Stimulated activated naive CD8-positive, alpha-beta T cell treated with anti-CD3 and anti-CD28 coated beads, Interleukin-15, Interleukin-2, amounts not matched to agents 100 U/mL and 50 U/mL, for 24 hours (primary cell): ENCODE results near the gene AHNAK.

ENCODE experiments used
- ATAC-seq: fragments of 150-1000 bp; cut with Tn5 transposase; one replicate; pipeline ENCODE4 v1.10.0; 2021
- DNase-seq: peaks from one replicate; pipeline ENCODE4 v3.0.0; 2021

The AHNAK gene

DNA sequence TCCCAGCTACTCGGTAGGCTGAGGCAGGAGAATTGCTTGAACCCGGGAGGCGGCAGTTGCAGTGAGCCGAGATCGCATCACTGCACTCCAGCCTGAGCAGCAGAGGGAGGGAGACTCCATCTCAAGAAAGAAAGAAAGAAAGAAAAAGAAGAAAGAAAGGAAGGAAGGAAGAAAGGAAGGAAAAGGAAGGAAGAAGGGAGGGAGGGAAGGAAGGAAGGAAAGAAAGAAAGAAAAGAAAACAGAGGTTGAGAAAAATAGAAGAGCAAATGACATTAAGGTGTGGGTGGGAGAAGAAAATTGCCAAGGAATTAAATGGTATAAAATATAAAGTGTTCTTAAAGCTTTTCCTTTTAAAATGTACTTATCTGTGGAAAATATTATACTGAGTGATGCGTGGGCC lies 49.9 kb downstream of the AHNAK start:
- DNase-seq (no peak), ATAC-seq (no peak)

- ATAC-seq (no peak), DNase-seq (no peak)
These were observed 52.4 kb downstream of the AHNAK start for GRCh38 chr11:62494246-62494645.

DNA sequence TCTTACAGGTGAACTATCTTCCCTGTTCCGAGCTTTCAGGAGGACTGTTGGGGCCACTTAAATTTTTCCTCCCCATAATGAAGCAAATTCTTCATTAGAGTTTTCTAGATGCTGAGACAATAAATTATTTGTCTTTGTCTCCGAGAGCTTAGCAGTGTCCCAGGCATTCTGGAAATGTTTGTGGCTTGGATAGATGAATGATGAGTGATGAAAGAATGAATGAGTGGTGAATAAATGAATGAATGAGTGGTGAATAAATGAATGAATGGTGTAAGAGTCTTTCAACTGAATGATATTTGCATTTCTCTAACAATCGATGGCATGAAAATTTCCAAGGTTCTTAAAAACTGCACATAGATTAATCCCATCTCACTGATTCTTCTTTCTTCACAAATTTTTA lies 52.8 kb downstream of the AHNAK start:
- DNase-seq = no peak

GRCh38 chr11:62492586-62492985 lies 54.0 kb downstream of the AHNAK start:
- ATAC-seq (no peak), DNase-seq (no peak)

More for the DNA sequence above, 52.8 kb downstream of the AHNAK start:
- no peak for ATAC-seq

DNA sequence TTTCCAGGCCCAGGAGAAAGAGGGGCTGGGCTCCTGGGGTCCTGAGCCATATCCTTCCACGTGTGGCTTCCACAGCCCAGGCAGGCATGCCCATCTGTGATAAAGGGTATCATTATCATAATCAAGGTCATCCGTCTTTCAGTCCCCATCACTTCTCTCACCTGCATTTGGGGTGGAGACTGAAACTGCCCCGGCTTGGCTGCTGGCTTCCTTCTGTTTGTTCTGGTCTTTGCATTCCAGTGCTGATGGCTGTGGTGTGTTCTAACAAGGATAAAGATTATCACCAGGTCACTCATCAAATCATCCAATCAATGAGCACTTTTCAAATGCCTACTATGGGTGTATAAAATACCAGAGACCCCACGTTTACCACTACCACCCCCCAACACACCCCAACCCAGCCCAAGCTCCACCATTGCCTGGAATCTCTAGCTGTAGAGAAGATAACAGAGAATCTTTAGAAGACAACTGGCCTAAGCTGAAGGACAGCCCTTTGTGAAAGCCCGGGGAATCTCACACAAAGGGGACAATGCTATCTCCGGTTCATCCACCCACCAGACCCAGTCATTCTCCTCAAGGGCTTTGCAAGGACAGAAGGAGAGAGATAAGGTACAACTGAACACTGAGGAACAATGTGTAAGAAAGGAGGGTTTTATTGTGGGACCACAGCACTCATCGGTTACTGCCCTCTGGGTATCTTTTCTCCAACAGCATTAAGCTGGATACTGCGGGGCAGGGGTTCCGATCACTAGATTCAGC lies 54.9 kb downstream of the AHNAK start:
- no peak for DNase-seq
- no peak for ATAC-seq

- DNase-seq = no peak
- no peak for ATAC-seq
These were observed 57.4 kb downstream of the AHNAK start for GRCh38 chr11:62489204-62489603.

DNA sequence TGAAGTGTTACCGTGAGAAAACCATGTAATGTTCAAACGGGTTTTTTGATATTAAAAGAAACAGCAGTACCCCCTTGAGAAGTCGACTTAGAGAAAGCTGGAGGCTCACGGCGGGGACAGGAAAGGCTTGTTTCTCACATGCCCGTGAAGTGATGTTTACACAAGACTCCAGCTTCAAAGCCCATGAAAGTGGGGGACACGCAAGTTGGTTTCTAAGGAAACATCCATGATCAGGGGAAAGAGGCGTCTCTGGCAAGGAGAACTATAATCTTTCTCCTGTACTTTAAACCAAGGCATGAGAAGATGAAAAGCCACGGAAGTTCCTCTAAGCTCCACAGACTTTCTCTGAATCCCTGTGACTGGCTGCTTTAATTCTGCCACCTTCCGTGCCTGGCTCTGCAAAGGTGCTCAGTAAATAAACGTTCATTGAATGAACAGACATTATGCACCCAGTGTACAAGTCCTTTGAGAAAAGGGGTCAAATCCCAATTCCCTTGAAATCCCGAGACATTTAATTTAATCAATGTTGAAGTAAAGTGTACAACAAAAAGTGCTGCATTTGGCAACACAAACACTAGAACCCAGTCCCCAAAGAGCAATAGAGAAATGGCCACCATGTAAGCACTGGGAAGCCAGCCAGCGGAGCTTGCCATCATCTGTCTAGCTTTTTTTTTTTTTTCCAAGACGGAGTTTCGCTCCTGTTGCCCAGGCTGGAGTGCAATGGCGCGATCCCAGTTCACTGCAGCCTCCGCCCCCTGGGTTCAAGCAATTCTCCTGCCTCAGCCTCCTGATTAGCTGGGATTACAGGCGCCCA lies 58.7 kb downstream of the AHNAK start:
- ATAC-seq = no peak
- no peak for DNase-seq

- DNase-seq (no peak), ATAC-seq (no peak)
These were observed 59.5 kb downstream of the AHNAK start for GRCh38 chr11:62487136-62487535.

DNA sequence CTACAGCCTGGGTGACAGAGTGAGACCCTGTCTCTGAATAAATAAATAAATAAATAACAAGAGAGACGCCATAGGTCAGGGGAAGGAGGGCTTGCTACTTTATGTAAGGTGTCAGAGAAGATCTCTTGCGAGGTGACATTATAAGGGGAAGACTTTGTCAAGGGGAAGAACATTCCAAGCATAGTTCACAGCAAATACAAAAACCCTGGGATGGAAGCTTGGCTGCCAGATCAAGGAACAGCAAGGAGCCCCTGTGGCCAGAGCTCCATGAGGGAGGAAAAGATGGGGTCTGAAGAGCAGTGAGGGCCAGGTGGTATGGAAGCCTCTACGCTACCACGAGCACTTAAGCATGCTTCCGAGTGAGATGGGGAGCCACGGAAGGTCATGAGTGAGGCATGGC lies 62.3 kb downstream of the AHNAK start:
- DNase-seq (no peak), ATAC-seq (no peak)

DNA sequence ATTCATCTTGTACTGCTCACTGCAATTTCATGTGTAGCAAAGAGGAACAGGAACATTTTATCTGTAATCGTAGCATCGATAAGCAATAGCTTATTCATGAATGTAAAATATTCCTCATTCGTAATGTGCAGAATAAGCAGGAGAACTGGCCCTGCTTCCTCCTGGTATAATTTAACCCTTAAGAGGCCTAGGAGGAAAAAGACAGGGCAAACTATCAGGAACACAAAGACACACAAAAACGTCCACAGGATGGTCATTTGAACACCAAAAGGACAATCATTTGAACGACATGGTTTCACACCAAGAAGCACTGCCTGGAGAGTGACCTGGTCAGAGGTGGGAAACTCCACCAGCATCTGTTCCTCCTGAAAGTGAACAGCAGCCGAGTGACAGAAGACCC lies 63.9 kb downstream of the AHNAK start:
- ATAC-seq = no peak
- no peak for DNase-seq

GRCh38 chr11:62479631-62480201 lies 66.9 kb downstream of the AHNAK start:
- no peak for DNase-seq
- ATAC-seq = no peak

DNA sequence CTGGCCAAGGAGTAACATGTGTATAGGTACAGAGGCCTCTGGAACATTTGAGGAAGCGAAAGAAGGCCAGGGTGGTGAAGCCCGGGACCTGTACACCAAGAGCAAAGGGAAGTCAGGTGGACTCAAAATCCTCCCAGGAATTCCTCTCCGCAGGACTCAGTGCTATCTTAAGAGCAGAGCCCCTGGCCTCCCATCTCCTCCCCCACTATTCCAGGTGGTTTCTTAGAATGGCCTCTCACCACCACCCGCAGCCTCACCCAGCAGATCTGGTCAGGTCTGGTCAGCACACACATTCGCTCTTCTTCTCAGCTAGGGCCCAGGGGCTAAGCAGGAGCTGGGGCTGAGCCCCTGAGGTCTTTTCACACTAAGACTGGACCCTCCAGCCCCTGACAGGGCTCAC lies 68.7 kb downstream of the AHNAK start:
- no peak for ATAC-seq

DNA sequence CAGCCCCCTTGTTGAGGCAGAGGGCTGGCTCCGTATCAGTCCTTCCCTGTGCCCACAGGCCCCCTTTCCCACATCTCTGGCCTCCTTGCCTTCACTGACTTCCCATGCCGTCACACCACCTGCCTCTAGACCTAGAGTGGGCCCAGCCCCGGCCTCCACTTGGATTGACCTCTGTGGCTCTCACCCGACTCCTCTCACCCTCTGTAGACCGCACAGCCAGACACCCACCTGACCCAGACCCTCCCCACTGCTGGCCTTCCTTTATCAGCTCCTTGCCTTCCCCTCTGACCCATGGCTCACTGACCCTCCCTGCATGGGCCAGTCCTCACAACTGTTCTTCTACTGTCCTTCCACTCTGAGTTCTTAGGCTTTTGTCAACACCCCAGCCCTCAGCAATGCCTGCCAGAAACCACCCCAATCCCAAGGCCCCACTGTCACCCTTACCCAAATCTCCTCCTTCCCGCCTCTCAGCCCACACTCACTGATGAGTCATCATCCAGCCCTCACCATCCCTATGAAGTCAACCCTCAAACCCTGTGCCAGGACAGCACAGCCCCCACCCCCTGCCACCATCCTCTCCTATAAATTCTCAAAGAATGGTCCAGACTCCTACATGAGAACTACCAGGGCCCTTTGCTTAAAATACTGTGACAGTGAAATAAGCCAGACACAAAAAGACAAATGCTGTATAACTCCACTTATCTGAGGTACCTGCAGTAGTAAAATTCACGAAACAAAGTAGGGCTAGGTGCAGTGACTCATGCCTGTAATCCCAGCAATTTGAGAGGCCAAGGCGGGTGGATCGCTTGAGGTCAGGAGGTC lies 74.3 kb downstream of the AHNAK start:
- no peak for ATAC-seq
- no peak for DNase-seq

More for the DNA sequence above, 68.7 kb downstream of the AHNAK start:
- no peak for DNase-seq

DNA sequence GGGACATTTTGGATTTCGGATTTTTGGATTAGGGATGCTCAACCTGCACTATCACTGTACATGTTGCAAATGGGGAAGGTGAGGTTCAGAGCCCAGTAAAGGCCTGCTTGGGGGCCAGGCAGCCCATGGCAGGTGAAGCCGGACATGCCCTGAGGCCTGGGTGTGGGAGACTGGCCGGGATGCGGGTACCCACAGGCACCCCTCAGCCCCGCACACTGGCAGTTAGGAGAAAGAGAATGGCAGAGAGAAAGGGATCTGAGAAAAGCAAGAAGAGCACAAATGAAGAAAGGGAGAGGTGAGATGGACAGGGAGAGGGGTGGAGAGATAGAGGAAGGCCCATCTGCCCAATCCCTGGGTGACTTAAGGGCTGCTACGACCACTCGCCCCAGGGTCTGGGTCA lies 75.0 kb downstream of the AHNAK start:
- no peak for ATAC-seq
- no peak for DNase-seq

DNA sequence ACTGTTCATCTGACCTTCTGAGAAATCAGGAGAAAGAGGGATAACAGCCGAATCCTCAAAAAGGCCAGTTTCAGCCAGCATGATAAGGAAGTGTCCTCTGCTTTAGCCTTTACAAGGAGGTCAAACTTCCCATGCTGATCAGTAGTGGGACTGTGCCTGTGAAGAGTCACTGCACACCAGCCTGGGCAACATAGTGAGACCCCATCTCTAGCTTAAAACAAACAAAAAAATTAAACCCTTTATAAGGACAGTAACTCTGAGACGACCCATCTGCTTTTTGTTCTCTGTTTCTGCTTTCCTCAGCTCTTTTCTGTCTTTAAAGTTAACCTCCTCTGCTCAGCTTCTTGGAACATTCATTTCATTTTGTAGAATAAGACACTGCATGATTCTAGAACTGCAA lies 78.0 kb downstream of the AHNAK start:
- ATAC-seq (no peak), DNase-seq (no peak)

DNA sequence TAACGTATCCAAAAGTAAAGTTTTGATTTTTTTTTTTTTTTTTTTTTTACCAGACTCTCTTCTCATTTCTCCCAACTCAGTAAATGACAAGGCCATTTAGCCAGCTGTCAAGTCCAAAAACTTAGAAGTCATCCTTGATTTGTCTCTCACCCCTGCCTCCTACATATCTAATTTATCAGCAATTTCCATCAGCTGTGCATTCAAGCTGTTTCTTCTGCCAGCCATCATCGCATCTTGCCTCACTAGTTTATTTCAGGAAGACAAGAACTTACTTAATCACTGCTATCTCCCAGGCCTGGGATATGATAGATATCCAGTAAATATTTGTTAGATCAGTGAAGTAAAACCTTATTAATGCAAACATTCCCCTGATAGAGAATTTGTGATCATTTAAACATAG lies 80.2 kb downstream of the AHNAK start:
- DNase-seq (no peak), ATAC-seq (no peak)

GRCh38 chr11:62464655-62465054 lies 82.0 kb downstream of the AHNAK start:
- DNase-seq = no peak
- no peak for ATAC-seq

- DNase-seq = no peak
- ATAC-seq = no peak
These were observed 83.5 kb downstream of the AHNAK start for GRCh38 chr11:62463121-62463542.

- DNase-seq (no peak), ATAC-seq (no peak)
These were observed 84.1 kb downstream of the AHNAK start for GRCh38 chr11:62462508-62462892.

DNA sequence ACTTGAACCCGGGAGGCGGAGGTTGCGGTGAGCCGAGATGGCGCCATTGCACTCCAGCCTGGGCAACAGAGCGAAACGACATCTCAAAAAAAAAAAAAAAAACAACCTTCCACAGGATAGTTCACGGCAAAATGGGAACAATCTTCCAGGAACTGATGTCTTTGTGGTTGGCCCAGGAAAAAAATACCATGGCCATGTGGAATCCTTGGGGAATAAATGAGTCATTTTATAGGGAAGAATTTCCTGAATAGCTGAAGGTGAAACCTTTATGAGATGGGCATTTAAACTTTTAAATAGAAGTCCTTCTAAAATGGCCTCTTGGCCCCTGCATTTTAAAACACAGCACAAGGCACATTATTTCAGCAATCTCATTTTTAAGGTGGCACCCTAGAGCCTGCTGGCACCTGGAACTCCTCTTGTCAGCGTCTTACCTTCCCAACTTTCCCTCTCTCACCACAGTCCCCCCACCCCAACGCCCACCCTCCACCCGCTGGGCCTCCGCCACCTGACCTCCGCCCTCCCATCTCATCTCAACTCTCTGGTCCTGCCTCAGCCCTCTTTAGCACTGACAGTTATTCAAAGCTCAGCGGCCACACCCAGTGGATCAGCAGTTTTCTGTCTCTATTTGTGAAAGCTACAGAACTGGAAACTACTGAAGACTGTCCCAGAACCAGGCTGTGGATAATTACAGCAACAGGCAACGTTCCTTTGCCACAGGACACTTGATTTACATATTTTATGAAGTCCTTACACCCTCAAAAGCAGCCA lies 84.7 kb downstream of the AHNAK start:
- ATAC-seq (no peak), DNase-seq (no peak)

DNA sequence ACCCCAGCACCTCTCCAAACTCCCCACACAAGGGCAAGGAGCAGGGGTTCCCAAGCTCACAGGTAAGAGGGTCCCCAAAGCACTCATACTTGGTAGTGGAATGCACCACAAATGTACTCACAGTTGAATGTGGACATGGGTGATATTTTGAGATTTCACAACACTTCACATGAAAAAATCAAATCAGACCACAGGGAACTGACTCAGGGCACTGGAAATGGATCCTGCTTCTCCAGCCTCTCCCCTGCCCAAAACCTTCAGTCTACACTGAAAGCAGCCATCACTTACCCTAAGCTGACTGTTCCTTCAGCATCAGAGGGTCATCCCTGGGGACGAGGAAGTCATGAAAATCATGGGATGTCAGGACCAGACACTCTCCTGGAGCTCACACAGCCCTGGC lies 87.5 kb downstream of the AHNAK start:
- DNase-seq (no peak), ATAC-seq (no peak)
